DMS 273 (cell line): ENCODE results near the gene CDH4.

Experiments
- DNase-seq: peaks from one replicate; lab custom pipeline; 2025; ENCODE audit not compliant: unreplicated experiment; lab: John Stamatoyannopoulos, UW

The CDH4 gene

DNA sequence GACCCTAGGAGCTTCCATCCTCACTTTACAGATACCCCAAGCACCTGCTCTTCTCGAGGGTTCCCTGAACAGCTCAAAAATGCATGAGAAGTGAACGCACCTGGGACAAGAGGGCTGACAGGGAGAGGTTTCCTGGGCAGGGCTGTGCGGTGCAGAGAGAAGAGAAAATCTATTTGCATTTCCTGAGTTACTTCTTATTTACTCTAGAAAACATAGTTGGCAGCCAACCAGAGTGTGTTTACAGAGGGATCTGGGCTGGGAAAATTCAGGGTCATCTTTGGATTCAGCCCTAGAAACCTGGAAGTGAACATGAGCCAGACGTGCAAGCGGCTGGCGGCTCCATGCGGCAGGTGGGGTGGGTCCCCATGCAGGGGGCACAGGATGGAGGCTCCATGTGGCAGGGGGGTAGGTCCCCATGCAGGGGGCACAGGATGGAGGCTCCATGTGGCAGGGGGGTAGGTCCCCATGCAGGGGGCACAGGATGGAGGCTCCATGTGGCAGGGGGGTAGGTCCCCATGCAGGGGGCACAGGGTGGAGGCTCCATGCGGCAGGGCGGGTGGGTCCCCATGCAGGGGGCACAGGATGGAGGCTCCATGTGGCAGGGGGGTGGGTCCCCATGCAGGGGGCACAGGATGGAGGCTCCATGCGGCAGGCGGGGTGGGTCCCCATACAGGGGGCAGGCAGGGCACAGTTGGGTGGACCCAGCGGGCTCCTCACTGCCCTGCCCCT is 471.6 kb downstream of the CDH4 start:
- DNase-seq: no peak

DNA sequence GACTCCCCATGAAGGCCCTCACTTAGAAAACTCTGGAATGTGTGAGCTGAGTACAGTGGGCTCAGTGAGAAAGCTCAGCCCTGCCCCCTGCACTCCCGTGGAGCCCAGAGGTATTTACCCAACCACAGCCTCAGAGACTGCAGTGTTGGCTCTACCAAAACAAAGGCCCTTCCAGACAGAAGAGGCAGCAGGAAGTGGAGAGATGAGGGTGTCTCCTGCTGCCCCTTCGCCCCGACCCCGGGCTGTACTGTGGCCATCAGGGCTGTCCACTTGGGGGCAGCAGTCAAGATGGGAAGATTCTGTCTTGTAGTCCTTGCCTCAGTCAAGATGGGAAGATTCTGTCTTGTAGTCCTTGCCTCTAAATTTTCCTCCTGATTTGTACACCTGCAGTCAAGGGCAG is 472.3 kb downstream of the CDH4 start:
- peak; percentile 6 for DNase-seq

DNA sequence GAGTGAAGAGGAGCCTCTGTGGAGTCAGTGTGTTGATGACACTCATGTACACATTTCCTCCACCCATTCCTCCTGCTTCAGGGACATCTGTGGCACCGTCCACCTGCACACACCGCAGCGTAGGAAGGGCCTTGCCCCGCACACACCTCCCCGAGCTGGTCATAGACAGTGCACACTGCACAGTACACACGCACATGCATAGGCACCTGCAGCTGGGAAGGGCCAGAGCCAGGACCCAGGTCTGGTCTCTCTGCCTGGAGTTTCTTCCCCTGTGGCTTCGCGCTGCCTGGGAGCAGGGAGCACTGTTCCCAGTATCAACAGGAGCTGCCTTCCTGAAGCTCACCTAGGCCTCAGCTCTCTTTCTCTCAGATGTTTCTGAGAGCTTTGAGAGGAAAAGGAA is 473.1 kb downstream of the CDH4 start:
- no peak for DNase-seq

DNA sequence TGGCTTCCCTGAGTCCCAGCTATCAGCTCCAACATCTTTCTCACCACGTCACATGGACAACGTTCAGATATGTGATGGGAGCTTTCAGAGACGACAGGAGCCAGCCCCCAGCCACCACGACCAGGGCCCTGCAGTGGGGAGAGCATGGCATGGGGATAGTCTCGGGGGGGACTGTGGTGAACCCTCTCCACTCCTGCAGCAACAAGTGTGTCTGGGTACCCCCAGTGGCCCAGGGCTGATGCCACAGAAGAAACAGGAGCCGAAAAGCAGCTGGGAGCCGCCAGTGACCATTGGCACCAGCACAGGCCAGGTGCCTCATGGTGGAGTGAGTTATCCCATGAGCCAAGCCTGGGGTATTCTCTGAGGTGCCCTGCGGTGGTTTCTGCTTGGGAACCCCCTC is 473.9 kb downstream of the CDH4 start:
- no peak for DNase-seq

DNA sequence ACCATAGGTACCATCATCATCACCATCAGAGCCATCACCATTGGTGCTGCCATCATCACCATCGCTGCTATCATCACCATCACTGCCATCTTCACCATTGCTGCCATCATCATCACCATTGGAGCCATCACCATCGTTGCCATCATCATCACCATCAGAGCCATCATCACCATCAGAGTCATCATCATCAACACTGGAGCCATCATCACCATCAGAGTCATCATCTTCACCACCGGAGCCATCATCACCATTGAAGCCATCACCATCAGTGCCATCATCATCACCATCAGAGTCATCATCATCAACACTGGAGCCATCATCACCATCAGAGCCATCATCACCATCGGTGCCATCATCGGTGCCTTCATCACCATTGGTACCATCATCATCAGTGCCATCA is 474.9 kb downstream of the CDH4 start:
- no peak for DNase-seq

DNA sequence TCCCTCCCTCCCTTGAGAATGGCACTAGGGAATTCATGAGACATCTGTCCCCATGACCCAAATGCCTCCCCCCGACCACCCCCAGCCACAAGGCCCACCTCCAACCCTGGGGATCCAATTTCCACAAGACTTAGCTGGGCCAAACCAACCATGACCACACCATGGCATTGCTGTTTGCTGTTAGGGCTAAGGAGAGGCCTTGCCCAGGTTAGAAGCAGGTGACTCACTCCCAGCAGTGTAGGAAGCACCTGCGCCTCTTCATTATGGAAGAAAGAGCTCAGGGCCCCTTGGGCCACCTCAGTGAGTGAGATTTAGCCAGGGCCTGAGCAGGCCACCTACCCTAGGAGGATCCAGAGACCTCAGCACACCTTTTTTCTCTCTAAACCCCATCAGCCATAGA is 475.7 kb downstream of the CDH4 start:
- no peak for DNase-seq

DNA sequence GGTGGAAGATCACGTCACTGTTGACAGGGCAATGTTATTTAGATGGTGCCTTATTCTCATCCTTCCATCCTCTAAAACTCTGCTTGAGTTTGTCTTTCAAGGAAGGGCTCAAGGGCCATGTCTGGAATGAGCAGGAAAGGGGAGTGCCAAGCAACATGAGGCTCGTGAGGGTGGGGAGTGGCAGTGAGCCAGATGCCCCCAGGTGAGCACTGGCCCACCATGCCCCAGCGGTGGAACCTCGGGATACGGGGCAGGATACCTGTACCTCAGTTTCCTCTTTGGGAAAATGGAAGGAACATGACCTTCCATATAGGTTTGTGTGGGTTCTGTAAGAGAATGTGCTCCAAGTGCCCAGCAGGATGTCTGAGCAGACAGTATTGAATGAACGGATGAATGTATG is 476.3 kb downstream of the CDH4 start:
- DNase-seq: no peak

DNA sequence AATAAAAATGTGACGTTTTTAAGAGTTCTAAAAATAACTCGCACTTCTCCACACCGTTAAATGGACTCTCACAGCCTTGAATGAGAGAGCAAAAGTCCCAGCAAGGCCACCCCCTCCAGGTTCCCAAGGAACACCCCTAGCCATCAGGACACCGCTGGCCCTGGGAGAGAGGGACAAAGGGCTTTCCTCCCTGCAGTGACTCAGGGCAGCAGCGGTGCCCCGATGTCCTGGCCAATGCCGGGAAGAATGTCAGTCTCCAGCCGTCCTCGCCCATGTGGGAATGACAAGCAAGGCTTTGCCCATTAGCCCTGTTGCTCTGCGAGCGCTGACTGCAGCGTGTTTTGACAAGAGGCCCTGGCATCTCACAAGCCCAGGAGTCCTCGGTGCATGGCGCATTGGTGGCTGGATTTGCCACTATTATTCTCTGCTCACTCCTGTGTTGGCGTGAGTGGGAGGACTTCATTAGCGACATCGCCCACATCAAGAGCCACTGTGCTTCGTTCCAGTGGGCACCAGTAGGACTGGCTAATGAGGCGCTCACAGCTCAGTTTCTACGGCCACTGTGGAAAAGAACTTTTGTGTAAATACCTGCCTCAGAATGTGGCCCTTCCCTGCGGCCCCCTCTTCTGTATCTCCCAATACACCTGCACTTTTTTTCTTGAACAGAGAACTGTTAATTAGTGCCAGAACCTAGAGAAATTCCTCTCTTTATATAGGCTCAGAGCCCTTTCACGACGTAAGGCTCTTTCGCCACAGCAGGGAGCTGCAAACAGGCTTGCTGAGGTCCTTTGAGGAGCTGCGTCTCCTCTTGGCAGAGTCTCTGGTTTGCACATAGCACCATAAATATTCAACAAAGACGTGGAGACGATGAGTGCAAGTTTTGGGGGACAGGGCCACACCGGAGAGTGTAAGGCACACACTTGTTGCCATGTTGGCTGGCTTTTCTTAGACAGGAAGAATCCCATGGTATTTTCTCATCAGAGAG is 477.0 kb downstream of the CDH4 start:
- no peak for DNase-seq

DNA sequence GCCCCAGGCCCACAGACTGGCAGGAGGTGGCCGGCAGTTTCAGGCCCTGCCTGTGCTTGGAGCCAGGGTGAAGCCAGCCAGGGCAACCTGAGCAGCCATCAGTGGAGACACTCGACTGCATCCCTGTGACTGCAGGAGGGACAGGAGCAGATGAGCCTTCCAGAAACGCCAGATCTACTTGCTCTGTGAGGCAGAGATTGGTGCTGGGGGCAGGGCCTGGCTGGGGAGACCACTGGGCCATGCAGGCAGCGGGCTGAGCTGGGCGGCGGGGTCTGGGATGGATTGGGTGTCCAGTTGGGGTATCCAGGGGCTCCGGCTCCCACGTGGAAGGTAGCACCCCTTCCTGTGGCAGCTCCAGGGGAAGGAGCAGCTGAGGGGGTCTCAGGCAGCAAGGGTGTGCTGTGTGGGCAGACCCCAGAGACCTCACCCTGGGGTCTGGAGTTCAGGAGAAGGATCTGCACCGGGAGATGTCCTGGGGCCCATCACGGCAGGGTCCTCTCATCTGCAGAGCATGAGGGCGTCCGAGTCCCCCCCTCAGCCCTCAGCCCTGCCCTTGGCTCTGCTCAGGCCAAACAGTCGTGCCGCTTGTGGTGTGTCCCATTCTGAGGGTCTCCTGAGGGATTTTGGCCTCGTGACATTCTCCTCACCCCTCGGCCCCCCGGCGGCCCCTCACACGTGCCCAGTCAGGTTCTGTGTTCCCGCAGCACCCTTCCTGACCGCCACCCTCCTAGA is 478.7 kb downstream of the CDH4 start:
- DNase-seq: no peak

DNA sequence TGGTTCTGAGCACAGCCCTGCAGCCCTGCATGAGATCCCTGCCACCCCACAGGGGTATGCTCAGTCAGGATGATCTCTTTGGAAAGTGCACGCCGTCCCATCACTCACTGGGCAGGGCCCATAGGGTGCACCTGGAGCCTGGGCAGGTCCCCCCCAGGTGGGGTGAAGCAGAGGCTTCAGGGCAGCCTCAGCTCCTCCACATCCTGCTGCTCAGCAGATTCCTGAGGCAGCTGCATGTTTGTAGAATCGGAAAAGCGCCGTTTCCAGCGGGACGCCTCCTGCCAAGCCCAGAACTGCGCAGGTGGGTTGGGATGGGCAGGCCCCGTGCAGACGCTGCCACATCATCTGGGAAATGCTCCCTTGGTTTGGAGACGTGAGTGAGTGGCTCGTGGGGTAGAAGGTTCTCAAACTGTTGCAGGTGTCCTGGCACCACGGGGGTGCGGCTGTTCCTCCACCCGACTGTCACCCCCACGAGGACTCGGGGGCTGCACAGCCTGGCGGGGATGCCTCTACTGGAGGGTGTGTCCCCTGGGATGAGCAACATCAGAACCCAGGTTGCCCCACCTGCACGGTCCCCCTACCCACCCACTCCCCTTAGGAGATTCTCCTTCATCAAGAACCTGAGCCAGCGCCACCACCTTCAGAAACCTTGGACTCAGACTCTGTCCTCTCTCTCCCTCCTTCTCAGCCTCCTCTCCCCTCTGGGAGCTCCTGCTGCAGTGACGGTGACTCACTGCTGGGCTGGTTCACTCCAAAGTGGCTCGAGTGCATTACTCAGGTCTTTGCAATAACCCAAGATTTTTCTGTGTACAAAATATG is 479.5 kb downstream of the CDH4 start:
- no peak for DNase-seq

DNA sequence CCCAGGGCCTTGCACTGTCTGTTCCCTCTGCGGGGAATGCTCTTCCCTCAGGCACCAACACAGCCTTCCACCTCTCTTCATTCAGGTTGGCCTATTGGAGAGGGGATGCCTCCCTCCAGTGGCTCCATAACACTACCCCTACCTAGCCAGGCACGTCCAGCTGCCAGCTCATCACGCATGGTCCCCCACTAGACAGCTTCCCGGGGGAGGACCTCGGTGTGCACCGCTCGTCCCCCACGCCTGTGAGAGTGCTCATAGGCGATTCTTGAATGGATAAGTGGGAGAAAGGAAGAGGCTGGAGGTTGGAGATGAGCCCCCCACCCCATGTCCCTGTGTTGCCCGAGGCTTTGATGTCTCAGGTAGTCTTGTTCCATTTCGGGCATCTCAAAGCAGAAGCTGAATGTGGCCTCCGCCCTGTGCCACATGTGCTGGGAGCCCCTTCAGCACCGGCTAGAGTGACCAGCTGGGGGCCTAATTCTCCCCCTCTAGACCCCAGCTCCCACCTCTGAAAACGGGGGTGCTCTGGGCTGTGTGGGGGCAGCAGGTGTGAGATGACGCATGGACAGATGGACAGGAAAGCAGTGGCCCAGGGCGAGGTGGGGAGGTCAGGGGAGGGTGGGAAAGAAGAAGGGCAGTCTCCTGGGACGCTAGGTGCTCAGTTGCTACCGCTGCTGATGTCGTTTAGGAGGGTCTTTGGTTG is 480.6 kb downstream of the CDH4 start:
- no peak for DNase-seq

DNA sequence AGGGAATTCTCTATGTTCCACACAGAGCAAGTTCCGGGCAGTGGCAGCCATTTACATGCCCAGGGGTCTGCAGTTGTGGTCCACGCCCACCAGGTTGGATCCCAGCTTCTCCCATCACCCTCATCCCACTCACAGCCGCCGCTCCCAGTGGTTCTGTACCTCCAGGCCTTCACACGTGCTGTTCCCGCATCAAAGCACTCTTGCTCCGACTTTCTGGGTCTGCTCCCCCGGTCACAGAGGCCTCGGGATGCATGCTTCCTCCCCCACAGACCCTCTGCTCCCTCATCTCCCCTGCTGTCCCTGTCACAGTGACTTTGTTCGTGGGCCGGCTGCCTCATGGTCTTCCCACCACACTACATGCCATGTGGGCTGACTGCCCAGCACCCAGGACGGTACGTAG is 481.2 kb downstream of the CDH4 start:
- no peak for DNase-seq

DNA sequence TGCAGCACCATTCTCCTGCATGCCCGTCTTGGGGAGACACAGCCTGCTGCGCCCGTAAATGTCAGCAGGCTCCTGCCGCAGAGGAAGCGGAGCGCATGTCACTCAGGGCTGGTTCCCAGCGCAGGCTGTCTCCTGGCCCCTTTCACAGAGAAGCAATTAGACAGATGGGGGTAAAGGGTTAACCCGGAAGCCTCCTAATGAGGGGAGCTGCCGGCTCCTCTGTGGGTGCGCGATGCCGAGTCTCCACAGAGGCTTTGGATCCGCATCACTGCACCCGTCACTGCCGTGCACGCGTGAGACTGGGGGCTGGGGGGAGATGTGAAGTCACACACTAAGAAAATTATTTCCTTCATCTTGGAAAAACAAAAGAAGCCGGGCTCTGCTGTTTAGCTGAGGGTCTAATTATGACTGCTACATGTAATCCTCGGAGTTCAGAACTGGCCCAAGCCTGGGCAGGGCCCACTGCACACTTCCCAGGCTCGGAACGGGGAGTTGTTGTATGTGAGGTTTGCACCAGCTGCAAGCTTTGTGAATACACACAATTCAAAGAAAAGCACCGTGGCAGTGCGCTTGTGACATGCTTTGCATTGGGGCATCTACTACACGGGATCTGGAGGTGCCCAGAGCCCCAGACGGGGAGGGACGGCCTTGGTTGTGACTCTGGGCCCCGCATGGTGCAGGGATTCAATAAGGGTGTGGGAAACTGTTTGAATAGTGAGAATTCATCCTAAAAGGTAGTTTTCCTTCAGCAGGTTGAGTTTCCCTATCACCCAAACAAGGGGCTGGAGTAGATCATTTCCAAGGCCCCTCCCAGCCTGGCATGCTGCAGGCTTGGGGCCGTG is 482.1 kb downstream of the CDH4 start:
- DNase-seq: no peak

DNA sequence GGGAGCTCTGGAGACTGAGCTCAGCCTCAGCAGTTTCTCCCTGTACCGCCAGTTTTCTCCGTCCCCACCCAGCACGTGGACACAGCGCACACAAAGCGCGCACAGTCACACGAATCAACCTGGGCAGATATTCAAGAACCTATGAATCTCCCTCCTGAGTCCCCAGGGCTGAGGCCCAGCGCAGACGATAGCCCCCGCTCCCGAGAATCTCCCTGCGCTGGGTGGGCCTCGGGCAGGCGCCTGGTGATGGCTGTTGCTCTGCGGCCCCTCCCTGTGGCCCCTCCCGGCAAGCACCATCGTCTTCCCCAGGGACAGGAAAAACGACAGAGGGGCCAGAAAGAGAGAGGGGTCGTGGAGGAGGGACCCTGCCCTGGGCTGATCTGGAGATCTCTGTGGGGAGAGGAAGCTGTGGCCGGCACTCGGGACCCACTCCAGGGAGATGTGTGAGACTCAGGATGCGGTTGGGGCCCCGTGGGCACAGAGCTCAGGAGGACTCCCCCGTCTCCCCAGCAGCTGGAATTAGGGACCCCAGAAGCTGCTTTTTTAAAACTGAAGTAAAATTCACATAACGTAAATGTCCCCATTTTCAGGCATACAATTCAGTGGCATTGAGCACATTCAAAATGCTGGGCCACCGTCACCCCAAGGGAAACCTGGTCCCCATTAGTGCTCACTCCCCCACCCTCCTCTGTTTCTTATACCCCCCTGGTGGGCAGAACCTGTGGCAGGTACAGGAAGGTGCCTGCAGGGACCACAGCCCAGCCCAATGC is 482.9 kb downstream of the CDH4 start:
- no peak for DNase-seq

DNA sequence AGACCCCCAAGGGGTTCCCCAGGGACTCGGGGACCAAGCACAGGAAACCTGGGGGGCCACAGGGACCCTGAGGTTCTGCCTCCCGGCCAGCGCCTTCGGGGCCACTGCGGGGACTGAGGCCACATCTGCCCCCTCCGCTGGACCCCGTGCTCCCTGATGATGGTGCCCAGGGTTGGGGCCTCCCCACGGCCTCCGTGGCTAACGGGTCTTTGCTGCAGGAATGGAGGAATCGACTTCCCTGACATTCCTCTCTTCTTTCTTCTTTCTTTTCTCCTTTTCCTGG is 483.4 kb downstream of the CDH4 start:
- no peak for DNase-seq

DNA sequence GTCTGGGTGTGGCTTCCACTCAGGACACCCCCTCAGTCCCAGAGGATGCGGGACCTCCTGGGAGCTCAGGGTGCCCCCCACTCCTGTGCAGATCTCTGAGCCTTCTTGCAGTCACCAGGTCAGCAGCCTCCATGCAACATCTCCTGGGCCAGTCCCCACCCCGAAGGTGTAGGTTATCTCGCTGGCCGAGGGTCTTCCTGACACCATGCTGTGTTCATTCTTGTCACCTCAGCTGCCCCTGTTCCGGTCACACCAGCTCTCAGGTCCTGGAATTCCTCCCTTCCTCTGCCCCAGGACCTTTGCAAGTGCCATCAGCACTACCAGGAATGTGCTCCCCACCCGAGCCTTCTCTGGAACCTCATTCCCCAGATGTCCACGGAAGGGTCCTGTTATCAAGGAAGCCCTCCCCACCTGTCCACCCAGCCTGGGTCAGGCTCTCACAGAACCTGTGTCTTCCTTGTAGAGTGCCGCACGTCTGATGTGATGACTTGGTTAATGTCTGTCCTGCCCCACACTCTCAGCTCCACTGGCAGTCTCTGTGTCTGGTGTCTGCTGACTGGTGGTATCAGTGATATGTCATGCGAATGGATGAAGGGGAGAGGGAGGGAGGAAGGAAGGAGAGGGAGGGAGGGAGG is 484.1 kb downstream of the CDH4 start:
- DNase-seq: no peak

DNA sequence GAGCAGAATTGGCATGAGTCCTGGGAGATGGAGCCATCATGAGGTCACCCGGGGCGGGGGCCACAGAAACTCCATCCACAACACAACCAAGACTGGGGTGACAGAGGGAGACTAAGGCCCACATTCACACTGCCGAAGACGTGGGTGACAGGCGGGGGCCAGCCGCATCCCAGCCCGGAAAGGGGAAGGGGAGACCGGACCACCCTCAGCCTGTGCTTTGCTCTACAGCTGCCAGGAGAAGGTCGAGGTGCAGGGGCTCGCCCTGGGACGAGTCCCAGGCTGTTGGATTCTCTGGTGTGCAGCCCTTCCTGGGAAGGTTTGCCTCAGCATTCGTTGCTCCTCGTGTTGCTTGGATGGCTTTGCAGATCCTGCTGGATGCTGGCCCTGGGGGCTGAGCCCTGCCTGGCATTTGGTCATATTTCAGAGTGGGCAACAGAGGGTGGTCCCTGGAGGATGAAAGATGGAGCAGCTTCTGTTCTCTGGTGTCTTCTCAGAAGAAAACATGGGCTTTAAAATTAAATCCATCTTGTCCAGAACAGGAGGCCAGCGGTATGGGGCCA is 484.8 kb downstream of the CDH4 start:
- no peak for DNase-seq

DNA sequence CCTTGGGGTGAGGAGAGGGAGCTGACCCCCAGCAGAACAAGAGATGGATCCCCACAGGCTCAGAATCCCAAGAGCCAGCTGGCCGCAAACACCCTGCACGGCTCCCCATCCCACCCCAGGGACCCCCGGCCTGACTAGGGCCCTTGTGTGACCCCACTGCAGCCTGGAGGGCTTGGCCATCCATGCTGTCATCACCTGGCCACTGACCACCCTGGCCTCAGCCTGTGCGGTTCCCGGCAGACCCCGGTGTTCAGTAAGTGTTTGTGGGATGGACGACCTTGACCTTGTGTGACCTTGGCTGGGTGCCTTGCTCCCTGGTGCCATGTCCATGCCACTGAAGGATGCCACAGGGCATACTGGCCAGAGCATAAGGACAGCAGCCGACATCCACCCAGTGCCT is 485.3 kb downstream of the CDH4 start:
- DNase-seq: no peak
